HEK293 (cell line): ENCODE results near the gene SUSD6.

ENCODE experiments used
- CTCF ChIA-PET: fragments of 350-600 bp; formaldehyde crosslinking; extraction: SDS; loops from one replicate; lab custom pipeline; 2021; ENCODE audit warnings: antibody characterized with exemption; lab: Yijun Ruan, JAX
- POLR2A ChIA-PET: fragments of 300-600 bp; formaldehyde crosslinking; extraction: SDS; loops from one replicate; lab custom pipeline; 2020; ENCODE audit warnings: antibody characterized with exemption, inconsistent platforms; lab: Yijun Ruan, JAX
- H3K27ac ChIP-seq: fragments of 200-500 bp; sonication (Bioruptor generic); 2 replicates; pipeline ENCODE4 v1.5.1; 2014; ENCODE audit warnings: low read depth, low read length, control low read depth, inconsistent platforms; ENCODE audit errors: extremely low read depth
- H3K36me3 ChIP-seq, 2 experiments: fragments of 200-500 bp in 1 of 2; sonication (Bioruptor generic) in 1 of 2; 1 replicate in 1 of 2; 2 replicates in 1 of 2; pipeline ENCODE4 v1.5.1; 2014 to 2017; ENCODE audit warnings: inconsistent platforms in 2 of 2, low read length in 2 of 2; ENCODE audit not compliant: control insufficient read depth in 2 of 2, insufficient read depth in 1 of 2
- H3K4me1 ChIP-seq: fragments of 200-500 bp; sonication (Bioruptor generic); 2 replicates; pipeline ENCODE4 v1.5.1; 2014; ENCODE audit warnings: mild to moderate bottlenecking, low read length, inconsistent platforms; ENCODE audit not compliant: control insufficient read depth, insufficient read depth
- H3K4me3 ChIP-seq: 2 replicates; pipeline ENCODE4 v1.5.1; 2011; ENCODE audit warnings: low read depth, mild to moderate bottlenecking, control low read depth, low read length, moderate library complexity
- H3K9me3 ChIP-seq: fragments of 200-500 bp; sonication (Bioruptor generic); 2 replicates; pipeline ENCODE4 v1.5.1; 2014; ENCODE audit warnings: low read depth, low read length, inconsistent platforms; ENCODE audit not compliant: control insufficient read depth, insufficient read depth
- GLI2 ChIP-seq: fragments of 450-650 bp; formaldehyde crosslinking; IDR thresholded peaks from 2 replicates; pipeline ENCODE4; 2017; ENCODE audit warnings: missing biosample characterization, missing genetic modification characterization, low read depth, borderline replicate concordance
- REPIN1 ChIP-seq: fragments of 450-650 bp; formaldehyde crosslinking; IDR thresholded peaks from 2 replicates; pipeline ENCODE4 v1.5.1; 2017; ENCODE audit warnings: missing biosample characterization, missing genetic modification characterization, low read depth
- SCRT1 ChIP-seq: fragments of 450-650 bp; formaldehyde crosslinking; IDR thresholded peaks from 2 replicates; pipeline ENCODE4 v1.5.1; 2016; ENCODE audit warnings: missing biosample characterization, missing genetic modification characterization, borderline replicate concordance
- TCF7L2 ChIP-seq: IDR thresholded peaks from 2 replicates; pipeline ENCODE4 v1.6.1; 2011; ENCODE audit warnings: low read depth, mild to moderate bottlenecking, inconsistent platforms, low read length, moderate library complexity, borderline replicate concordance
- ZFP37 ChIP-seq: fragments of 450-650 bp; formaldehyde crosslinking; IDR thresholded peaks from 2 replicates; pipeline ENCODE4 v1.5.1; 2016; ENCODE audit warnings: missing biosample characterization, missing genetic modification characterization
- ZFP69B ChIP-seq: fragments of 450-650 bp; formaldehyde crosslinking; IDR thresholded peaks from 2 replicates; pipeline ENCODE4 v1.5.1; 2016; ENCODE audit warnings: missing biosample characterization, missing genetic modification characterization
- ZNF157 ChIP-seq: fragments of 450-650 bp; formaldehyde crosslinking; IDR thresholded peaks from 2 replicates; pipeline ENCODE4 v1.5.1; 2016; ENCODE audit warnings: missing biosample characterization, missing genetic modification characterization
- ZNF302 ChIP-seq: fragments of 450-650 bp; formaldehyde crosslinking; IDR thresholded peaks from 2 replicates; pipeline ENCODE4 v1.5.1; 2016; ENCODE audit warnings: missing biosample characterization, missing genetic modification characterization, low read depth
- ZNF324 ChIP-seq: fragments of 450-650 bp; formaldehyde crosslinking; IDR thresholded peaks from 2 replicates; pipeline ENCODE4 v1.5.1; 2016; ENCODE audit warnings: missing biosample characterization, missing genetic modification characterization
- ZNF350 ChIP-seq: fragments of 450-650 bp; formaldehyde crosslinking; IDR thresholded peaks from 2 replicates; pipeline ENCODE4 v1.5.0; 2017; ENCODE audit warnings: missing biosample characterization, mild to moderate bottlenecking, missing genetic modification characterization
- ZNF37A ChIP-seq: fragments of 450-650 bp; IDR thresholded peaks from 2 replicates; pipeline ENCODE4 v1.5.1; 2018; ENCODE audit warnings: missing biosample characterization, missing genetic modification characterization
- ZNF423 ChIP-seq: fragments of 450-650 bp; formaldehyde crosslinking; IDR thresholded peaks from 2 replicates; pipeline ENCODE4 v1.5.1; 2016; ENCODE audit warnings: missing biosample characterization, missing genetic modification characterization
- ZNF610 ChIP-seq: fragments of 450-650 bp; formaldehyde crosslinking; IDR thresholded peaks from 2 replicates; pipeline ENCODE4 v1.5.1; 2016; ENCODE audit warnings: missing biosample characterization, missing genetic modification characterization, borderline replicate concordance
- ZNF747 ChIP-seq: fragments of 450-650 bp; formaldehyde crosslinking; IDR thresholded peaks from 2 replicates; pipeline ENCODE4 v1.5.1; 2016; ENCODE audit warnings: missing biosample characterization, missing genetic modification characterization
- ZNF777 ChIP-seq: fragments of 450-650 bp; formaldehyde crosslinking; IDR thresholded peaks from 2 replicates; pipeline ENCODE4 v1.5.1; 2017; ENCODE audit warnings: missing biosample characterization, missing genetic modification characterization, borderline replicate concordance
- ZSCAN30 ChIP-seq: fragments of 450-650 bp; IDR thresholded peaks from 2 replicates; pipeline ENCODE4 v1.5.1; 2018; ENCODE audit warnings: missing biosample characterization, mild to moderate bottlenecking, missing genetic modification characterization, moderate library complexity
- TF ChIP-seq, protein P1 (sequence below): fragments of 450-650 bp; formaldehyde crosslinking; IDR thresholded peaks from 2 replicates; pipeline ENCODE4 v1.5.1; 2016; ENCODE audit warnings: missing biosample characterization, missing genetic modification characterization
- TF ChIP-seq, protein P2 (sequence below): fragments of 450-650 bp; formaldehyde crosslinking; IDR thresholded peaks from 2 replicates; pipeline ENCODE4 v1.5.1; 2016; ENCODE audit warnings: missing biosample characterization, missing genetic modification characterization
- TF ChIP-seq, protein P3 (sequence below): fragments of 450-650 bp; formaldehyde crosslinking; IDR thresholded peaks from 2 replicates; pipeline ENCODE4 v1.5.1; 2017; ENCODE audit warnings: missing biosample characterization, missing genetic modification characterization
- TF ChIP-seq, protein P4 (sequence below): fragments of 450-650 bp; formaldehyde crosslinking; IDR thresholded peaks from 2 replicates; pipeline ENCODE4 v1.5.1; 2017; ENCODE audit warnings: missing biosample characterization, missing genetic modification characterization
- TF ChIP-seq, protein P5 (sequence below): fragments of 450-650 bp; formaldehyde crosslinking; IDR thresholded peaks from 2 replicates; pipeline ENCODE4 v1.5.1; 2016; ENCODE audit warnings: missing biosample characterization, missing genetic modification characterization, borderline replicate concordance

Gene SUSD6

DNA sequence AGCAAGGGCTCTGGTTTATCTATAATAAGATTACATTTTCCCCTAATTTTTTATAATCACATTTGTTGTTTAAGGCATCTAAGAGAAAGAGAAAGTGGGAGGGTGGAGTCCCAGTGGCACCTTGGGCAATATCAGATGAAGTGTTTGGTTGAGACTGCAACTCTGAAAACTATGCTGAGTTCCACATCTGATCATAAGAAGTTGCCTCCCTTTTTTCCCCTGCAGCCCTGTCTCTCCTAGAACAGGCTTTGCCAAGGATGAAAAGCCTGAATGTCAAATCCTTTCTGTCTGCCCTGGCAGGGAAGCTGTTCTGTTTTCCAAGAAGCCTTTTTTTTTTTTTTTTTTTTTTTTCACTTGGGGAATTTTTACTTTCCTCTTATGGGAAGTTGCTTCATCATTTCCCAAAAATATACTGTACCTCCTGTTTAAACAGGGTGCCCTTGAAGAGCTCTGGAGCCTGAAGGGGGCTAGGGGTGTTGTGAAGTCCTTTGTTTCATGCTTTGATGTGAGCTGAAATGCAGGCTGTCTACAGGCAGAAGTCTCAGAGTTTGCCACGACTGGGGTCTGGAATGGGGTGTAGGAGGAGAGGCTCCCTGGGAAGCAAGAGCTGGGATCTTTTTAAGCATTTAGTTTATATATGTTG lies 71.3 kb downstream of the SUSD6 start (continued):
- TF ChIP-seq, protein P1, sequence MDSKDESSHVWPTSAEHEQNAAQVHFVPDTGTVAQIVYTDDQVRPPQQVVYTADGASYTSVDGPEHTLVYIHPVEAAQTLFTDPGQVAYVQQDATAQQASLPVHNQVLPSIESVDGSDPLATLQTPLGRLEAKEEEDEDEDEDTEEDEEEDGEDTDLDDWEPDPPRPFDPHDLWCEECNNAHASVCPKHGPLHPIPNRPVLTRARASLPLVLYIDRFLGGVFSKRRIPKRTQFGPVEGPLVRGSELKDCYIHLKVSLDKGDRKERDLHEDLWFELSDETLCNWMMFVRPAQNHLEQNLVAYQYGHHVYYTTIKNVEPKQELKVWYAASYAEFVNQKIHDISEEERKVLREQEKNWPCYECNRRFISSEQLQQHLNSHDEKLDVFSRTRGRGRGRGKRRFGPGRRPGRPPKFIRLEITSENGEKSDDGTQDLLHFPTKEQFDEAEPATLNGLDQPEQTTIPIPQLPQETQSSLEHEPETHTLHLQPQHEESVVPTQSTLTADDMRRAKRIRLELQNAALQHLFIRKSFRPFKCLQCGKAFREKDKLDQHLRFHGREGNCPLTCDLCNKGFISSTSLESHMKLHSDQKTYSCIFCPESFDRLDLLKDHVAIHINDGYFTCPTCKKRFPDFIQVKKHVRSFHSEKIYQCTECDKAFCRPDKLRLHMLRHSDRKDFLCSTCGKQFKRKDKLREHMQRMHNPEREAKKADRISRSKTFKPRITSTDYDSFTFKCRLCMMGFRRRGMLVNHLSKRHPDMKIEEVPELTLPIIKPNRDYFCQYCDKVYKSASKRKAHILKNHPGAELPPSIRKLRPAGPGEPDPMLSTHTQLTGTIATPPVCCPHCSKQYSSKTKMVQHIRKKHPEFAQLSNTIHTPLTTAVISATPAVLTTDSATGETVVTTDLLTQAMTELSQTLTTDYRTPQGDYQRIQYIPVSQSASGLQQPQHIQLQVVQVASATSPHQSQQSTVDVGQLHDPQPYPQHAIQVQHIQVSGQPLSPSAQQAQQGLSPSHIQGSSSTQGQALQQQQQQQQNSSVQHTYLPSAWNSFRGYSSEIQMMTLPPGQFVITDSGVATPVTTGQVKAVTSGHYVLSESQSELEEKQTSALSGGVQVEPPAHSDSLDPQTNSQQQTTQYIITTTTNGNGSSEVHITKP (tag by site-specific recombination) = no peak
- TF ChIP-seq ZNF350 (tag by site-specific recombination) = no peak
- no peak for TF ChIP-seq ZSCAN30
- TF ChIP-seq, protein P2, sequence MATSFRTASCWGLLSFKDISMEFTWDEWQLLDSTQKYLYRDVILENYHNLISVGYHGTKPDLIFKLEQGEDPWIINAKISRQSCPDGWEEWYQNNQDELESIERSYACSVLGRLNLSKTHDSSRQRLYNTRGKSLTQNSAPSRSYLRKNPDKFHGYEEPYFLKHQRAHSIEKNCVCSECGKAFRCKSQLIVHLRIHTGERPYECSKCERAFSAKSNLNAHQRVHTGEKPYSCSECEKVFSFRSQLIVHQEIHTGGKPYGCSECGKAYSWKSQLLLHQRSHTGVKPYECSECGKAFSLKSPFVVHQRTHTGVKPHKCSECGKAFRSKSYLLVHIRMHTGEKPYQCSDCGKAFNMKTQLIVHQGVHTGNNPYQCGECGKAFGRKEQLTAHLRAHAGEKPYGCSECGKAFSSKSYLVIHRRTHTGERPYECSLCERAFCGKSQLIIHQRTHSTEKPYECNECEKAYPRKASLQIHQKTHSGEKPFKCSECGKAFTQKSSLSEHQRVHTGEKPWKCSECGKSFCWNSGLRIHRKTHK = no peak
- TF ChIP-seq, protein P3, sequence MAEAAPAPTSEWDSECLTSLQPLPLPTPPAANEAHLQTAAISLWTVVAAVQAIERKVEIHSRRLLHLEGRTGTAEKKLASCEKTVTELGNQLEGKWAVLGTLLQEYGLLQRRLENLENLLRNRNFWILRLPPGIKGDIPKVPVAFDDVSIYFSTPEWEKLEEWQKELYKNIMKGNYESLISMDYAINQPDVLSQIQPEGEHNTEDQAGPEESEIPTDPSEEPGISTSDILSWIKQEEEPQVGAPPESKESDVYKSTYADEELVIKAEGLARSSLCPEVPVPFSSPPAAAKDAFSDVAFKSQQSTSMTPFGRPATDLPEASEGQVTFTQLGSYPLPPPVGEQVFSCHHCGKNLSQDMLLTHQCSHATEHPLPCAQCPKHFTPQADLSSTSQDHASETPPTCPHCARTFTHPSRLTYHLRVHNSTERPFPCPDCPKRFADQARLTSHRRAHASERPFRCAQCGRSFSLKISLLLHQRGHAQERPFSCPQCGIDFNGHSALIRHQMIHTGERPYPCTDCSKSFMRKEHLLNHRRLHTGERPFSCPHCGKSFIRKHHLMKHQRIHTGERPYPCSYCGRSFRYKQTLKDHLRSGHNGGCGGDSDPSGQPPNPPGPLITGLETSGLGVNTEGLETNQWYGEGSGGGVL (tag by site-specific recombination) = no peak
- TF ChIP-seq ZNF157 (tag by site-specific recombination) = no peak
- TF ChIP-seq ZNF324 (tag by site-specific recombination) = no peak

DNA sequence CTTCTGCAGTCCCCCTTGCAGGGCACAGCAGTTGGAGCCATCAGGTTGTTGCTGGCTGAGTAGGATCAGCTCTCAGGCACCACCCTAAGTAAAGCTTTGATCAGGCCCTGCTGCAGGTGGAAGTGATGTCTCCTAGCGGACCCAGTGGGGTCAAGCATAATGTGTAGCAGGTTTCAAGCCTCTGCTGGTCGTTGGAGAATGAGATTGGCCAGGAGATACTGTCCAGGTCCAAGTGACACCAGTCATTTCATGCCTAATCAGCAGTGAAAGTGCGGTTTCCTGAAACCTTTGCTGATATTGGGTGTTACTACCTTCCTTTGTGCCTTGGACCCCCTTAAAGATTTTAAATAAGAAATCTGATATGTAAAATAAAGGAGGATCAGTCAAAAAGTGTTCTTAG lies 72.6 kb downstream of the SUSD6 start:
- Histone ChIP-seq H3K9me3 (no peaks in the 10 kb centered on the region), H3K27ac (no peak overlapping the region), H3K4me1 (peaks cover 6% of the 10 kb centered on the region; the same call in 1 of the 2 replicates), H3K36me3 (no peaks in the 10 kb centered on the region), H3K4me3 (no peak overlapping the region)
- POLR2A ChIA-PET = no interaction called here
- CTCF ChIA-PET = no interaction called here
- TF ChIP-seq ZNF610 (tag by site-specific recombination) (no peak), ZNF302 (tag by site-specific recombination) (no peak), ZNF37A (tag by site-specific recombination) (no peak), GLI2 (tag by site-specific recombination) (no peak), TCF7L2 (no peak), ZNF747 (tag by site-specific recombination) (no peak), ZFP69B (tag by site-specific recombination) (no peak), ZNF423 (no peak), ZFP37 (tag by site-specific recombination) (no peak), REPIN1 (tag by site-specific recombination) (no peak), SCRT1 (tag by site-specific recombination) (no peak), ZNF777 (tag by site-specific recombination) (no peak)
- TF ChIP-seq, protein P4, sequence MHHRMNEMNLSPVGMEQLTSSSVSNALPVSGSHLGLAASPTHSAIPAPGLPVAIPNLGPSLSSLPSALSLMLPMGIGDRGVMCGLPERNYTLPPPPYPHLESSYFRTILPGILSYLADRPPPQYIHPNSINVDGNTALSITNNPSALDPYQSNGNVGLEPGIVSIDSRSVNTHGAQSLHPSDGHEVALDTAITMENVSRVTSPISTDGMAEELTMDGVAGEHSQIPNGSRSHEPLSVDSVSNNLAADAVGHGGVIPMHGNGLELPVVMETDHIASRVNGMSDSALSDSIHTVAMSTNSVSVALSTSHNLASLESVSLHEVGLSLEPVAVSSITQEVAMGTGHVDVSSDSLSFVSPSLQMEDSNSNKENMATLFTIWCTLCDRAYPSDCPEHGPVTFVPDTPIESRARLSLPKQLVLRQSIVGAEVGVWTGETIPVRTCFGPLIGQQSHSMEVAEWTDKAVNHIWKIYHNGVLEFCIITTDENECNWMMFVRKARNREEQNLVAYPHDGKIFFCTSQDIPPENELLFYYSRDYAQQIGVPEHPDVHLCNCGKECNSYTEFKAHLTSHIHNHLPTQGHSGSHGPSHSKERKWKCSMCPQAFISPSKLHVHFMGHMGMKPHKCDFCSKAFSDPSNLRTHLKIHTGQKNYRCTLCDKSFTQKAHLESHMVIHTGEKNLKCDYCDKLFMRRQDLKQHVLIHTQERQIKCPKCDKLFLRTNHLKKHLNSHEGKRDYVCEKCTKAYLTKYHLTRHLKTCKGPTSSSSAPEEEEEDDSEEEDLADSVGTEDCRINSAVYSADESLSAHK (tag by site-specific recombination) = no peak
- TF ChIP-seq, protein P5, sequence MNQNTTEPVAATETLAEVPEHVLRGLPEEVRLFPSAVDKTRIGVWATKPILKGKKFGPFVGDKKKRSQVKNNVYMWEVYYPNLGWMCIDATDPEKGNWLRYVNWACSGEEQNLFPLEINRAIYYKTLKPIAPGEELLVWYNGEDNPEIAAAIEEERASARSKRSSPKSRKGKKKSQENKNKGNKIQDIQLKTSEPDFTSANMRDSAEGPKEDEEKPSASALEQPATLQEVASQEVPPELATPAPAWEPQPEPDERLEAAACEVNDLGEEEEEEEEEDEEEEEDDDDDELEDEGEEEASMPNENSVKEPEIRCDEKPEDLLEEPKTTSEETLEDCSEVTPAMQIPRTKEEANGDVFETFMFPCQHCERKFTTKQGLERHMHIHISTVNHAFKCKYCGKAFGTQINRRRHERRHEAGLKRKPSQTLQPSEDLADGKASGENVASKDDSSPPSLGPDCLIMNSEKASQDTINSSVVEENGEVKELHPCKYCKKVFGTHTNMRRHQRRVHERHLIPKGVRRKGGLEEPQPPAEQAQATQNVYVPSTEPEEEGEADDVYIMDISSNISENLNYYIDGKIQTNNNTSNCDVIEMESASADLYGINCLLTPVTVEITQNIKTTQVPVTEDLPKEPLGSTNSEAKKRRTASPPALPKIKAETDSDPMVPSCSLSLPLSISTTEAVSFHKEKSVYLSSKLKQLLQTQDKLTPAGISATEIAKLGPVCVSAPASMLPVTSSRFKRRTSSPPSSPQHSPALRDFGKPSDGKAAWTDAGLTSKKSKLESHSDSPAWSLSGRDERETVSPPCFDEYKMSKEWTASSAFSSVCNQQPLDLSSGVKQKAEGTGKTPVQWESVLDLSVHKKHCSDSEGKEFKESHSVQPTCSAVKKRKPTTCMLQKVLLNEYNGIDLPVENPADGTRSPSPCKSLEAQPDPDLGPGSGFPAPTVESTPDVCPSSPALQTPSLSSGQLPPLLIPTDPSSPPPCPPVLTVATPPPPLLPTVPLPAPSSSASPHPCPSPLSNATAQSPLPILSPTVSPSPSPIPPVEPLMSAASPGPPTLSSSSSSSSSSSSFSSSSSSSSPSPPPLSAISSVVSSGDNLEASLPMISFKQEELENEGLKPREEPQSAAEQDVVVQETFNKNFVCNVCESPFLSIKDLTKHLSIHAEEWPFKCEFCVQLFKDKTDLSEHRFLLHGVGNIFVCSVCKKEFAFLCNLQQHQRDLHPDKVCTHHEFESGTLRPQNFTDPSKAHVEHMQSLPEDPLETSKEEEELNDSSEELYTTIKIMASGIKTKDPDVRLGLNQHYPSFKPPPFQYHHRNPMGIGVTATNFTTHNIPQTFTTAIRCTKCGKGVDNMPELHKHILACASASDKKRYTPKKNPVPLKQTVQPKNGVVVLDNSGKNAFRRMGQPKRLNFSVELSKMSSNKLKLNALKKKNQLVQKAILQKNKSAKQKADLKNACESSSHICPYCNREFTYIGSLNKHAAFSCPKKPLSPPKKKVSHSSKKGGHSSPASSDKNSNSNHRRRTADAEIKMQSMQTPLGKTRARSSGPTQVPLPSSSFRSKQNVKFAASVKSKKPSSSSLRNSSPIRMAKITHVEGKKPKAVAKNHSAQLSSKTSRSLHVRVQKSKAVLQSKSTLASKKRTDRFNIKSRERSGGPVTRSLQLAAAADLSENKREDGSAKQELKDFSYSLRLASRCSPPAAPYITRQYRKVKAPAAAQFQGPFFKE = no peak
